ENCODE data around the gene BCAS3. TPM values are rescaled to one million over a fixed set of nuclear protein-coding genes. Genes with fewer than 3 reads are reported as not detected.

Gene BCAS3
- total RNA-seq, 4 donors from 2014 or later = 21.7 to 42.2 (median 23.0) TPM

DNA sequence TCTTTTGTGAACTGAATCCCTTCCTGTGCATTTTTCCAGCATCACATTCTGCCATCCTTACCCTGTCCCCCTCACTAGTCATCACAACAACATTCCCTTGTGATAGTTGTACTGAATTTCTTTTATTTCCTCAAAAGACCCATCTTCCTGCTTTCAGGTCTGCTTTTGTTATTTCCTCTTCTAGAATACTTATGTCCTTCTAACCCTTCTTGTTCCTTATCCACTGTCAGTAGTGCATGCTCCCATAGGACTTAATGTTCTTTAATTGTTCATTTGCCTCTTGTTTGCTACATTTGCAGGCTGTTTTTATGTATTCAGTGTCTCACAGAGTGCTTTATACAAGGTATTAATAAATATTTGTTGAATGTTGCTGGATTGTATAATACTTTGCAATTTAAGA is 73.0 kb downstream of the BCAS3 start:
- TF ChIP-seq CTCF (IDR thresholded peaks at IDR 0.05; ENCODE audit: low read depth) = peak; percentile 80

DNA sequence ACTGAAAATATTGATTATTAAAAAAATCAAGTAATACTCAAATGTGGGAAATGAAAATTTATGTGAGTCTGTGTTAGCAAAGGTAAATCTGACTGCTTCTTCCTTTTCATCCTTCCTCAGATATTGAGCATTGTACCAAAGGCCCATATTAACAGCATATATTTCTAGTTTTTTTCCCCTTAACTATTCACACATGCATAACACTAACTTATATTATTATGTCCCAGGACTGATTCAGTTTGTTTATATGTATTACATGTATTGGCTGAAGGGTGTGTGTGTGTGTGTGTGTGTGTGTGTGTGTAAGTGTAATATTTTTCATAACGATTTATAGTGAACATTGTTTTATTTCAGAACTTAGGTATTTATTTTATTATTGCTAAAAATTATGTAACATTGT is 74.2 kb downstream of the BCAS3 start:
- TF ChIP-seq CTCF (IDR thresholded peaks at IDR 0.05; ENCODE audit: low read depth) = no peak

DNA sequence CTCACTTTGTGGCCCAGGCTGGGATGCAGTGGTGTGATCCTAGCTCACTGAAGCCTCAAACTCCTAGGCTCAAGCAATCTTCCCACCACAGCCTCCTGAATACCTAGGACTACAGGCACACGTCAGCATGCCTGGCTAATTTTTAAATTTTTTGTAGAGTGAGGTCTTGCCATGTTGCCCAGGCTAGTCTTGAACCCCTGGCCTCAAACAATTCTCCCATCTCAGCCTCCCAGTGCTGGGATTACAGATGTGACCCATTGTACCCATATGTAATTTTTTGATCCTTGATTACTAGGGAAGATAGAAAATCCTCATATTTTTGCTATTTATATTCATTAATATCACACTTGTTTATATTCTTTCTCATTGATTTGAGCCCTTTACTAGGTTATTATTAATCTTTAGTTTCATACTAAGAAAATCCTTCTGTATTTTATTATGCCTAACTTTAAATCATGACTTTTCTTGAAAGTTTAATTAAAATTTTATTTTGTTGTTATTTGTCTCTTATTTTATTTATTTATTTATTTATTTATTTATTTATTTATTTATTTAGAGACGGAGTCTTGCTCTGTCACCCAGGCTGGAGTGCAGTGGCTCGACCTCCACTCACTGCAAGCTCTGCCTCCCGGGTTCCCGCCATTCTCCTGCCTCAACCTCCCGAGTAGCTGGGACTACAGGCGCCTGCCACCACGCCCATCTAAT is 75.4 kb downstream of the BCAS3 start:
- no peak for TF ChIP-seq CTCF (IDR thresholded peaks at IDR 0.05; ENCODE audit: low read depth)

GRCh38 chr17:60754057-60754604 is 76.5 kb downstream of the BCAS3 start:
- no peak for TF ChIP-seq CTCF (IDR thresholded peaks at IDR 0.05; ENCODE audit: low read depth)

DNA sequence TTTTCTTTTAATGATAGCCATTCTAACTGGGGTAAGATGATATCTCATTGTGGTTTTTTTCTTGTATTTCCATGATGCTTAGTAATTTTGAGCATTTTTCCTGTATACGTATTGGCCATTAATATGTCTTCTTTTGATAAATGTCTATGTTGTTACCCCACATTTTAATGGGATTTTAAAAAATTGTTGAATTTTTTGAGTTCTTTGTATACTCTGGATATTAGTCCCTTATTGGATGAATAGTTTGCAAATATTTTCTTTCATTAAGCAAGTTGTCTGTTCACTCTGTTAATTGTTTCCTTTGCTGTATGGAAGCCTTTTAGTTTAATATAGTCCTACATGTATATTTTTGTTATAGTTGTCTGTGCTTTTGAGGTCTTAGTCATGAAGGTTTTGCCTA is 79.8 kb downstream of the BCAS3 start:
- TF ChIP-seq CTCF (IDR thresholded peaks at IDR 0.05; ENCODE audit: low read depth) = no peak

GRCh38 chr17:60759756-60760155 is 82.1 kb downstream of the BCAS3 start:
- TF ChIP-seq CTCF (IDR thresholded peaks at IDR 0.05; ENCODE audit: low read depth) = no peak

GRCh38 chr17:60766778-60767190 is 89.1 kb downstream of the BCAS3 start:
- TF ChIP-seq CTCF (IDR thresholded peaks at IDR 0.05; ENCODE audit: low read depth) = peak; percentile 64
